Natural killer cell (primary cell): Measurements from ENCODE around the gene GALNT12. TPM values are rescaled to one million over a fixed set of nuclear protein-coding genes. Genes with fewer than 3 reads are reported as not detected.

Experiments used
- ATAC-seq, 3 donors: fragments of 150-1000 bp in 2 of 3; fragments of 200-7000 bp in 1 of 3; cut with Tn5 transposase; 1 replicate in 1 of 3; 2 replicates in 2 of 3; pipeline ENCODE4 v1.10.0; 2021; ENCODE audit warnings: mild to moderate bottlenecking in 2 of 3, moderate library complexity in 2 of 3
- DNase-seq, 2 donors: peaks; one replicate each; pipeline versions ENCODE4 v3.0.0 to v3.0.0-alpha.2; 2013 to 2021; ENCODE audit warnings: mixed read lengths in 1 of 2
- H3K27ac ChIP-seq: one replicate; pipeline ENCODE4 v1.5.1; 2013; ENCODE audit warnings: mild to moderate bottlenecking, low read length
- H3K27me3 ChIP-seq: one replicate; pipeline ENCODE4 v1.6.1; 2013; ENCODE audit warnings: low read length; ENCODE audit not compliant: control insufficient read depth, insufficient read depth
- H3K36me3 ChIP-seq: one replicate; pipeline ENCODE4 v1.6.1; 2013; ENCODE audit warnings: low read length; ENCODE audit not compliant: control insufficient read depth, insufficient read depth
- H3K4me1 ChIP-seq: one replicate; pipeline ENCODE4 v1.6.1; 2013; ENCODE audit warnings: low read length; ENCODE audit not compliant: control insufficient read depth, insufficient read depth
- H3K4me3 ChIP-seq: one replicate; pipeline ENCODE4 v1.5.1; 2013; ENCODE audit warnings: low read length
- H3K9me3 ChIP-seq: one replicate; pipeline ENCODE4 v1.6.1; 2013; ENCODE audit warnings: low read length; ENCODE audit not compliant: control insufficient read depth, insufficient read depth
- H3K27ac Mint-ChIP-seq, 2 donors: one replicate each; pipeline ENCODE4 v1.8.0; 2022; ENCODE audit warnings: mild to moderate bottlenecking in 2 of 2, mixed read lengths in 2 of 2, moderate library complexity in 1 of 2
- H3K27me3 Mint-ChIP-seq, 2 donors: one replicate each; pipeline ENCODE4 v1.8.0; 2022; ENCODE audit warnings: low read depth in 2 of 2, mixed read lengths in 2 of 2
- H3K36me3 Mint-ChIP-seq: one replicate; pipeline ENCODE4 v1.8.0; 2022; ENCODE audit warnings: mixed read lengths
- H3K4me1 Mint-ChIP-seq, 2 donors: one replicate each; pipeline ENCODE4 v1.8.0; 2022; ENCODE audit warnings: mixed read lengths in 2 of 2
- H3K4me3 Mint-ChIP-seq: one replicate; pipeline ENCODE4 v1.8.0; 2022; ENCODE audit warnings: mild to moderate bottlenecking, moderate library complexity, mixed read lengths
- H3K9me3 Mint-ChIP-seq, 2 donors: one replicate each; pipeline ENCODE4 v1.8.0; 2022; ENCODE audit warnings: mixed read lengths in 2 of 2
- WGBS: methylation state at CpG from one replicate; pipeline ENCODE4 v1.1.7; 2013; ENCODE audit warnings: missing lambda C conversion rate; ENCODE audit not compliant: insufficient coverage; 5-methylcytosine and 5-hydroxymethylcytosine counted together
- intact Hi-C: fragments of 100-400 bp; cut with micrococcal nuclease; formaldehyde crosslinking; loops from one replicate; pipeline ENCODE4 v1.14.2; 2022
- total RNA-seq, 4 donors: library from RNA; stranded (reverse); fragments of 120-200 nt in 1 of 4; gene quantifications; one replicate each; pipeline versions ENCODE4 v1.2.3 to v1.2.4, GENCODE V29; 2013 to 2022
- TF ChIP-seq, protein P1 (sequence below): fragments of 200-600 bp; IDR thresholded peaks from one replicate; pipeline ENCODE4 v1.8.0; 2022; ENCODE audit warnings: antibody characterized with exemption

Gene GALNT12
- total RNA-seq, 3 donors from 2014 or later (not counting 1 experiment from before 2014, with no cell fraction given) = 9.1 to 9.4 (median 9.4) TPM

- WGBS = 41% methylated on average over 6 of the region's 6 CpGs
- H3K4me1 ChIP-seq = no peaks in the 10 kb centered on the region
- ATAC-seq (no peak), DNase-seq (no peak)
- H3K27ac ChIP-seq = no peak overlapping the region
- H3K4me3 Mint-ChIP-seq = no peak overlapping the region
- no peaks in the 10 kb centered on the region for H3K36me3 Mint-ChIP-seq
- intact Hi-C loops = no loop called here
- no peaks in the 10 kb centered on the region for H3K9me3 Mint-ChIP-seq
- TF ChIP-seq, protein P1, sequence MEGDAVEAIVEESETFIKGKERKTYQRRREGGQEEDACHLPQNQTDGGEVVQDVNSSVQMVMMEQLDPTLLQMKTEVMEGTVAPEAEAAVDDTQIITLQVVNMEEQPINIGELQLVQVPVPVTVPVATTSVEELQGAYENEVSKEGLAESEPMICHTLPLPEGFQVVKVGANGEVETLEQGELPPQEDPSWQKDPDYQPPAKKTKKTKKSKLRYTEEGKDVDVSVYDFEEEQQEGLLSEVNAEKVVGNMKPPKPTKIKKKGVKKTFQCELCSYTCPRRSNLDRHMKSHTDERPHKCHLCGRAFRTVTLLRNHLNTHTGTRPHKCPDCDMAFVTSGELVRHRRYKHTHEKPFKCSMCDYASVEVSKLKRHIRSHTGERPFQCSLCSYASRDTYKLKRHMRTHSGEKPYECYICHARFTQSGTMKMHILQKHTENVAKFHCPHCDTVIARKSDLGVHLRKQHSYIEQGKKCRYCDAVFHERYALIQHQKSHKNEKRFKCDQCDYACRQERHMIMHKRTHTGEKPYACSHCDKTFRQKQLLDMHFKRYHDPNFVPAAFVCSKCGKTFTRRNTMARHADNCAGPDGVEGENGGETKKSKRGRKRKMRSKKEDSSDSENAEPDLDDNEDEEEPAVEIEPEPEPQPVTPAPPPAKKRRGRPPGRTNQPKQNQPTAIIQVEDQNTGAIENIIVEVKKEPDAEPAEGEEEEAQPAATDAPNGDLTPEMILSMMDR = no peak
- no peaks in the 10 kb centered on the region for H3K36me3 ChIP-seq
- no peak overlapping the region for H3K27ac Mint-ChIP-seq
- H3K27me3 Mint-ChIP-seq = peaks cover 13 to 54% of the 10 kb centered on the region in 2 donors
- H3K4me1 Mint-ChIP-seq = no peaks in the 10 kb centered on the region
- H3K9me3 ChIP-seq = no peaks in the 10 kb centered on the region
- H3K27me3 ChIP-seq = no peaks in the 10 kb centered on the region
- H3K4me3 ChIP-seq = no peak overlapping the region
Measured at GRCh38 chr9:98886691-98887229, 79.3 kb downstream of the GALNT12 start.

DNA sequence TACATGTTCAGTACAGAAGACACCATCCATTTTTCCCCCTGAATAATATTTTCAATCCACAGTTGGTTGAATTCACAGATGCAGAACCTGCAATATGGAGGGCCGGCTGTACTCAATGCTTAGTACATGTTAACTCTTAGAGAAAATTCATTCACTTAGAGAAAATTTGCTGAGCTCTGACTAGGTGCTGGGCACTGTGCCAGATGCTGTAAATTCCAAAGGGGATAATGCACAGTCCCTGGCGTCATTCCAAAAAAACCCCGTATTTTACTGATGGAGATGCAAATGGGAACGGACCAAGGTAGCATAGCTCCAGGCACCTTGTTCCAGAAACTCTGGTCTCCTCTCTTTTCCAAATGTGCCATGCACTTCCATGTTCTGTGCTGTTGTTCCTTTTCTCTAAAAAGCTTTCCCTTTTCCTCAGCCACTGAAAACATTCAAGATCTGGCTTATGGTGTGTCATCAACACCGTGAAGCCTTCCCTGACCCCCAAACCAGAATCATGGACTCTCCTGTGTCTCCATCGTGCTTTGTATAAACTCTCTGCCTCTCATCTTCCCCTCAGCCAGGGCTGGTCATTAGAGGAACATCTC is 80.5 kb downstream of the GALNT12 start:
- WGBS = 90% methylated on average over 6 of the region's 6 CpGs
- no peak for ATAC-seq
- no peak for DNase-seq
- TF ChIP-seq, protein P1 = no peak
- H3K27me3 Mint-ChIP-seq = peaks cover 9 to 41% of the 10 kb centered on the region in 2 donors
- no peaks in the 10 kb centered on the region for H3K27me3 ChIP-seq
- no peaks in the 10 kb centered on the region for H3K9me3 ChIP-seq
- no peaks in the 10 kb centered on the region for H3K36me3 ChIP-seq
- H3K4me1 ChIP-seq = no peaks in the 10 kb centered on the region
- H3K36me3 Mint-ChIP-seq = no peaks in the 10 kb centered on the region
- no peak overlapping the region for H3K4me3 ChIP-seq
- H3K27ac ChIP-seq = no peak overlapping the region
- no peaks in the 10 kb centered on the region for H3K4me1 Mint-ChIP-seq
- no peak overlapping the region for H3K27ac Mint-ChIP-seq
- H3K9me3 Mint-ChIP-seq = no peaks in the 10 kb centered on the region
- H3K4me3 Mint-ChIP-seq = no peak overlapping the region
- intact Hi-C loops = no loop called here

GRCh38 chr9:98888801-98889421 is 81.4 kb downstream of the GALNT12 start:
- Mint-ChIP-seq H3K4me3 (no peak overlapping the region), H3K9me3 (no peaks in the 10 kb centered on the region), H3K27me3 (peaks cover 7 to 34% of the 10 kb centered on the region in 2 donors), H3K4me1 (no peaks in the 10 kb centered on the region), H3K27ac (no peak overlapping the region), H3K36me3 (no peaks in the 10 kb centered on the region)
- Histone ChIP-seq H3K36me3 (no peaks in the 10 kb centered on the region), H3K4me1 (no peaks in the 10 kb centered on the region), H3K27me3 (no peaks in the 10 kb centered on the region), H3K27ac (no peak overlapping the region), H3K4me3 (no peak overlapping the region), H3K9me3 (no peaks in the 10 kb centered on the region)
- 78% methylated on average over 3 of the region's 4 CpGs for WGBS
- intact Hi-C loops = no loop called here
- no peak for DNase-seq
- TF ChIP-seq, protein P1 = no peak
- no peak for ATAC-seq
